ENCODE measurements around the gene TFDP1.

The TFDP1 gene

GRCh38 chr13:113598081-113598410 is 13.5 kb downstream of the TFDP1 start:
- DNase-seq (ENCODE audit: low spot score) = no peak

GRCh38 chr13:113598481-113598880 is 13.9 kb downstream of the TFDP1 start:
- no peak for DNase-seq (ENCODE audit: low spot score)

GRCh38 chr13:113599391-113599790 is 14.8 kb downstream of the TFDP1 start:
- DNase-seq (ENCODE audit: low spot score) = no peak

GRCh38 chr13:113601166-113602070 is 16.9 kb downstream of the TFDP1 start:
- DNase-seq (ENCODE audit: low spot score) = no peak

- no peak for DNase-seq (ENCODE audit: low spot score)
These were observed 17.9 kb downstream of the TFDP1 start for GRCh38 chr13:113602291-113602988.

- no peak for DNase-seq (ENCODE audit: low spot score)
These were observed 18.7 kb downstream of the TFDP1 start for GRCh38 chr13:113603116-113603710.

- no peak for DNase-seq (ENCODE audit: low spot score)
These were observed 19.6 kb downstream of the TFDP1 start for GRCh38 chr13:113604186-113604585.

- no peak for DNase-seq (ENCODE audit: low spot score)
These were observed 20.9 kb downstream of the TFDP1 start for GRCh38 chr13:113605461-113605860.

GRCh38 chr13:113605866-113606438 is 21.4 kb downstream of the TFDP1 start:
- DNase-seq (ENCODE audit: low spot score) = no peak

- DNase-seq (ENCODE audit: low spot score) = no peak
These were observed 22.7 kb downstream of the TFDP1 start for GRCh38 chr13:113607056-113607888.

- DNase-seq (ENCODE audit: low spot score) = no peak
These were observed 23.5 kb downstream of the TFDP1 start for GRCh38 chr13:113607889-113608635.

- DNase-seq (ENCODE audit: low spot score) = no peak
These were observed 24.5 kb downstream of the TFDP1 start for GRCh38 chr13:113608967-113609533.

- no peak for DNase-seq (ENCODE audit: low spot score)
These were observed 25.1 kb downstream of the TFDP1 start for GRCh38 chr13:113609616-113610015.

GRCh38 chr13:113610266-113610665 is 25.7 kb downstream of the TFDP1 start:
- no peak for DNase-seq (ENCODE audit: low spot score)

- no peak for DNase-seq (ENCODE audit: low spot score)
These were observed 27.4 kb downstream of the TFDP1 start for GRCh38 chr13:113611996-113612395.

- DNase-seq (ENCODE audit: low spot score) = no peak
These were observed 28.1 kb downstream of the TFDP1 start for GRCh38 chr13:113612607-113613006.

- DNase-seq (ENCODE audit: low spot score) = no peak
These were observed 29.3 kb downstream of the TFDP1 start for GRCh38 chr13:113613789-113614379.

GRCh38 chr13:113616281-113616906 is 31.8 kb downstream of the TFDP1 start:
- no peak for DNase-seq (ENCODE audit: low spot score)

- DNase-seq (ENCODE audit: low spot score) = no peak
These were observed 32.6 kb downstream of the TFDP1 start for GRCh38 chr13:113616991-113617749.

All from HuH-7.5 (cell line).